KMS-11 (cell line): ENCODE data around the gene MAP4K4.

ENCODE experiments used
- H2AFZ ChIP-seq: fragments of 200-600 bp; sonication (generic); 2 replicates; pipeline ENCODE4 v1.6.1; 2016; ENCODE audit warnings: antibody characterized with exemption, mixed run types, low read depth
- H3K27ac ChIP-seq: fragments of 200-600 bp; sonication (generic); 2 replicates; pipeline ENCODE4 v1.6.1; 2016; ENCODE audit warnings: mild to moderate bottlenecking, mixed run types
- H3K27me3 ChIP-seq: fragments of 200-600 bp; sonication (generic); 2 replicates; pipeline ENCODE4 v1.6.1; 2017; ENCODE audit warnings: mild to moderate bottlenecking, low read depth, mixed run types, moderate library complexity; ENCODE audit not compliant: insufficient read depth
- H3K36me3 ChIP-seq: fragments of 200-600 bp; sonication (generic); 2 replicates; pipeline ENCODE4 v1.6.1; 2017; ENCODE audit warnings: mild to moderate bottlenecking, mixed run types; ENCODE audit not compliant: insufficient read depth
- H3K4me1 ChIP-seq: fragments of 200-600 bp; sonication (generic); 2 replicates; pipeline ENCODE4 v1.6.1; 2016; ENCODE audit warnings: mild to moderate bottlenecking, low read depth, mixed run types; ENCODE audit not compliant: poor library complexity, severe bottlenecking
- H3K4me2 ChIP-seq: fragments of 200-600 bp; sonication (generic); 2 replicates; pipeline ENCODE4 v1.7.0; 2016; ENCODE audit warnings: mild to moderate bottlenecking, mixed run types
- H3K4me3 ChIP-seq: fragments of 200-600 bp; sonication (generic); IDR thresholded peaks from 2 replicates; pipeline ENCODE4 v1.6.1; 2017; ENCODE audit warnings: low read depth, low read length, mixed read lengths; ENCODE audit not compliant: insufficient read depth
- H3K79me2 ChIP-seq: fragments of 200-600 bp; sonication (generic); 2 replicates; pipeline ENCODE4 v1.6.1; 2016; ENCODE audit warnings: low read depth, mixed run types; ENCODE audit not compliant: insufficient read depth
- H3K9ac ChIP-seq: fragments of 200-600 bp; sonication (generic); 2 replicates; pipeline ENCODE4 v1.6.1; 2016; ENCODE audit warnings: mild to moderate bottlenecking, mixed run types
- H4K20me1 ChIP-seq: fragments of 200-600 bp; sonication (generic); 2 replicates; pipeline ENCODE4 v1.6.1; 2016; ENCODE audit warnings: mild to moderate bottlenecking, mixed run types; ENCODE audit not compliant: insufficient read depth
- TF ChIP-seq, protein P1 (sequence below): fragments of 200-600 bp; sonication (generic); conservative IDR thresholded peaks from 2 replicates; pipeline ENCODE4 v1.6.1; 2017; ENCODE audit warnings: low read depth, mild to moderate bottlenecking, antibody characterized with exemption, low read length, moderate library complexity, mixed read lengths

The MAP4K4 gene

GRCh38 chr2:101808006-101808562 is 110.6 kb downstream of the MAP4K4 start:
- TF ChIP-seq, protein P1, sequence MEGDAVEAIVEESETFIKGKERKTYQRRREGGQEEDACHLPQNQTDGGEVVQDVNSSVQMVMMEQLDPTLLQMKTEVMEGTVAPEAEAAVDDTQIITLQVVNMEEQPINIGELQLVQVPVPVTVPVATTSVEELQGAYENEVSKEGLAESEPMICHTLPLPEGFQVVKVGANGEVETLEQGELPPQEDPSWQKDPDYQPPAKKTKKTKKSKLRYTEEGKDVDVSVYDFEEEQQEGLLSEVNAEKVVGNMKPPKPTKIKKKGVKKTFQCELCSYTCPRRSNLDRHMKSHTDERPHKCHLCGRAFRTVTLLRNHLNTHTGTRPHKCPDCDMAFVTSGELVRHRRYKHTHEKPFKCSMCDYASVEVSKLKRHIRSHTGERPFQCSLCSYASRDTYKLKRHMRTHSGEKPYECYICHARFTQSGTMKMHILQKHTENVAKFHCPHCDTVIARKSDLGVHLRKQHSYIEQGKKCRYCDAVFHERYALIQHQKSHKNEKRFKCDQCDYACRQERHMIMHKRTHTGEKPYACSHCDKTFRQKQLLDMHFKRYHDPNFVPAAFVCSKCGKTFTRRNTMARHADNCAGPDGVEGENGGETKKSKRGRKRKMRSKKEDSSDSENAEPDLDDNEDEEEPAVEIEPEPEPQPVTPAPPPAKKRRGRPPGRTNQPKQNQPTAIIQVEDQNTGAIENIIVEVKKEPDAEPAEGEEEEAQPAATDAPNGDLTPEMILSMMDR: no peak
- Histone ChIP-seq H3K27ac (no peak overlapping the region), H3K36me3 (no peaks in the 10 kb centered on the region), H3K9ac (no peak overlapping the region), H3K27me3 (no peaks in the 10 kb centered on the region), H3K4me3 (no peak overlapping the region), H4K20me1 (no peaks in the 10 kb centered on the region), H2AFZ (no peak overlapping the region), H3K4me2 (no peak overlapping the region), H3K79me2 (no peaks in the 10 kb centered on the region), H3K4me1 (no peaks in the 10 kb centered on the region)

GRCh38 chr2:101809698-101810097 is 112.2 kb downstream of the MAP4K4 start:
- Histone ChIP-seq H3K27me3 (no peaks in the 10 kb centered on the region), H4K20me1 (no peaks in the 10 kb centered on the region), H3K36me3 (no peaks in the 10 kb centered on the region), H3K79me2 (no peaks in the 10 kb centered on the region), H3K4me2 (no peak overlapping the region), H3K27ac (no peak overlapping the region), H3K4me3 (no peak overlapping the region), H2AFZ (no peak overlapping the region), H3K9ac (no peak overlapping the region), H3K4me1 (no peaks in the 10 kb centered on the region)
- TF ChIP-seq, protein P1: no peak

DNA sequence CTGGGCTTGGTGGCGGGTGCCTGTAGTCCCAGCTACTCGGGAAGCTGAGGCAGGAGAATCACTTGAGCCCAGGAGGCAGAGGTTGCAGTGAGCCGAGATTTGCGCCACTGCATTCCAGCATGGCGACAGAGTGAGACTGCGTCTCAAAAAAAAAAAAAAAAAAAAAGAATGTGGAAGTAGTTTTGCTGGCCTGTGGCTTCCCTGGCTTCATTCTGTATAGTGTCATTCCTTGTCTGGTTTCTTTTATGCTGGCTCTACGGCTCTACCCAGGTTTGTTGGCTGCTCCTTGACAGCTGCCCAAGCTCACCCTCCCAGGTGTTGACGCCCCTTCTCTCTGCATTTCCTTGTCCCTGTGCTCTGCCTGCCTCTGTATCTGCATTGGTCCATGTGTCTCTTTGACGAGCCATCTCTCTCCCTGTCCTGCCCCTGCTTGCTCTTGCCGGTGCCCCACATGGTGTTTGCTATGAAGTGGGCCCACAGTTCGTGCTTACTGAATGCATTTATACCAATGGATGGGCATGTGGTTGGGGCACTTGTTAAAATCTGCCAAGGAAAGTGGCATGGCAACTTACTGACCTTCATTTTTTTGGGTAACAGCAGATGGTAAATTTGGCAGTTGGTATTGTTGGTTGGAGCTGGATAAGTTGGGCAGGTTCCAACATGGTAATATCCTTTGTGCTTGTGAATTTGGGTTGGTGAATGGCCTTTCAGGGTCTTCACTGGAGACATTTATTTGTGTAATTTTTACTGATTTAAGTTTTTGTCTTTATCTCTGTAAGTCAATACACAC is 113.9 kb downstream of the MAP4K4 start:
- Histone ChIP-seq H2AFZ (no peak overlapping the region), H3K4me1 (no peaks in the 10 kb centered on the region), H4K20me1 (no peaks in the 10 kb centered on the region), H3K36me3 (no peaks in the 10 kb centered on the region), H3K79me2 (peaks cover 9% of the 10 kb centered on the region; the same call in 1 of the 2 replicates), H3K27me3 (no peaks in the 10 kb centered on the region), H3K4me3 (no peak overlapping the region), H3K27ac (no peak overlapping the region), H3K9ac (no peak overlapping the region), H3K4me2 (no peak overlapping the region)
- TF ChIP-seq, protein P1: no peak

GRCh38 chr2:101812226-101812625 is 114.7 kb downstream of the MAP4K4 start:
- Histone ChIP-seq H3K4me2 (no peak overlapping the region), H3K36me3 (no peaks in the 10 kb centered on the region), H3K4me1 (no peaks in the 10 kb centered on the region), H3K9ac (no peak overlapping the region), H3K79me2 (peaks cover 9% of the 10 kb centered on the region; the same call in 1 of the 2 replicates), H3K4me3 (no peak overlapping the region), H2AFZ (no peak overlapping the region), H4K20me1 (no peaks in the 10 kb centered on the region), H3K27me3 (no peaks in the 10 kb centered on the region), H3K27ac (no peak overlapping the region)
- TF ChIP-seq, protein P1: no peak
